Measurements from ENCODE around the gene RNF215. TPM values are rescaled to one million over a fixed set of nuclear protein-coding genes. Genes with fewer than 3 reads are reported as not detected.
A peak's percentile ranks its signal among the peaks of the same experiment; 100 is the strongest.

RNF215 gene
- 1 to 10 TPM; 7.5 to 9.8 (median 9.5) TPM for total RNA-seq
- 5.8 TPM for total RNA-seq (2013)

- Mint-ChIP-seq H3K27ac (peak within 1 kb of the TSS in 1 of 2 donors; percentile 76), H3K36me3 (no peaks in the 10 kb centered on the region), H3K4me1 (peaks cover 5 to 6% of the 10 kb centered on the region in 2 donors), H3K4me3 (peak within 1 kb of the TSS; percentile 52), H3K27me3 (ENCODE audit: low read depth in 2 of 2) (peaks cover 0 to 5% of the 10 kb centered on the region in 2 donors), H3K9me3 (no peaks in the 10 kb centered on the region)
- 1% methylated on average over 94 of the region's 95 CpGs for WGBS (ENCODE audit: insufficient coverage)
- Histone ChIP-seq H3K27ac (ENCODE audit: low read length) (no peak within 1 kb of the TSS), H3K27me3 (ENCODE audit: control insufficient read depth, insufficient read depth, low read length) (no peaks in the 10 kb centered on the region), H3K4me1 (ENCODE audit: control insufficient read depth, insufficient read depth, low read length) (peaks cover 12% of the 10 kb centered on the region), H3K9me3 (ENCODE audit: control insufficient read depth, insufficient read depth, low read length) (no peaks in the 10 kb centered on the region), H3K36me3 (ENCODE audit: control insufficient read depth, insufficient read depth, low read length) (no peaks in the 10 kb centered on the region), H3K4me3 (ENCODE audit: low read length) (peak within 1 kb of the TSS; percentile 9)
- ATAC-seq (peak; percentile 94 to 97 (median 95)), DNase-seq (peak; percentile 87 to 90)
- intact Hi-C loops (cut with micrococcal nuclease): loop anchor here (1.0 kb wide), 1 partner anchor 100 kb away; no protein-coding TSS in a partner anchor
- TF ChIP-seq CTCF (IDR thresholded peaks at IDR 0.05): peak; percentile 89
Measured at GRCh38 chr22:30386960-30387827, at the start of gene RNF215. RNF215 (minus strand) TSS chr22:30387411; CDS start chr22:30387313, 98 bp downstream.

GRCh38 chr22:30436196-30436595, 49.0 kb upstream of the RNF215 start:
- TF ChIP-seq CTCF (IDR thresholded peaks at IDR 0.05): no peak
- no peak for ATAC-seq
- intact Hi-C loops (cut with micrococcal nuclease): loop anchor here (5.0 kb wide), 1 partner anchor 239 kb away; no protein-coding TSS in a partner anchor

GRCh38 chr22:30435674-30436126, 48.5 kb upstream of the RNF215 start:
- peaks cover 15 to 27% of the 10 kb centered on the region in 2 donors for H3K27me3 Mint-ChIP-seq (ENCODE audit: low read depth in 2 of 2)

More at GRCh38 chr22:30436196-30436595, 49.0 kb upstream of the RNF215 start:
- DNase-seq: no peak
- H3K4me3 Mint-ChIP-seq: peak overlapping the region; percentile 80
- peak overlapping the region; percentile 6 for H3K4me3 ChIP-seq (ENCODE audit: low read length)
- peak overlapping the region; percentile 87 for H3K27ac ChIP-seq (ENCODE audit: low read length)
- peaks cover 5 to 8% of the 10 kb centered on the region in 2 donors for H3K9me3 Mint-ChIP-seq
- peaks cover 8% of the 10 kb centered on the region for H3K36me3 Mint-ChIP-seq
- peaks cover 15% of the 10 kb centered on the region for H3K9me3 ChIP-seq (ENCODE audit: control insufficient read depth, insufficient read depth, low read length)
- no peaks in the 10 kb centered on the region for H3K36me3 ChIP-seq (ENCODE audit: control insufficient read depth, insufficient read depth, low read length)
- H3K27ac Mint-ChIP-seq: peak overlapping the region; percentile 92
- peaks cover 19% of the 10 kb centered on the region for H3K4me1 ChIP-seq (ENCODE audit: control insufficient read depth, insufficient read depth, low read length)
- WGBS (ENCODE audit: insufficient coverage): 86% methylated on average over 2 of the region's 2 CpGs
- no peaks in the 10 kb centered on the region for H3K27me3 ChIP-seq (ENCODE audit: control insufficient read depth, insufficient read depth, low read length)
- H3K27me3 Mint-ChIP-seq (ENCODE audit: low read depth in 2 of 2): peaks cover 20 to 32% of the 10 kb centered on the region in 2 donors
- peaks cover 16 to 25% of the 10 kb centered on the region in 2 donors for H3K4me1 Mint-ChIP-seq

More at GRCh38 chr22:30435674-30436126, 48.5 kb upstream of the RNF215 start:
- 40% methylated on average over 6 of the region's 6 CpGs for WGBS (ENCODE audit: insufficient coverage)
- Histone ChIP-seq H3K27ac (ENCODE audit: low read length) (peak overlapping the region; percentile 87), H3K36me3 (ENCODE audit: control insufficient read depth, insufficient read depth, low read length) (no peaks in the 10 kb centered on the region), H3K9me3 (ENCODE audit: control insufficient read depth, insufficient read depth, low read length) (peaks cover 15% of the 10 kb centered on the region), H3K4me3 (ENCODE audit: low read length) (peak overlapping the region; percentile 6), H3K27me3 (ENCODE audit: control insufficient read depth, insufficient read depth, low read length) (no peaks in the 10 kb centered on the region), H3K4me1 (ENCODE audit: control insufficient read depth, insufficient read depth, low read length) (peaks cover 19% of the 10 kb centered on the region)
- Mint-ChIP-seq H3K36me3 (peaks cover 8% of the 10 kb centered on the region), H3K9me3 (peaks cover 5 to 8% of the 10 kb centered on the region in 2 donors), H3K4me1 (peaks cover 16 to 25% of the 10 kb centered on the region in 2 donors), H3K4me3 (peak overlapping the region; percentile 80), H3K27ac (peak overlapping the region; percentile 92)
- ATAC-seq: peak; percentile 90 to 92 (median 92)
- DNase-seq: peak; percentile 60 to 95
- peak; percentile 38 for TF ChIP-seq CTCF (IDR thresholded peaks at IDR 0.05)
- intact Hi-C loops (cut with micrococcal nuclease): loop anchor here (5.0 kb wide), 1 partner anchor 238 kb away; no protein-coding TSS in a partner anchor
